K562 (cell line): Measurements from ENCODE around the gene KDM2A. TPM values are rescaled to one million over a fixed set of nuclear protein-coding genes. Genes with fewer than 3 reads are reported as not detected.

Source experiments
- ATAC-seq: fragments of 200-7000 bp; cut with Tn5 transposase; 3 replicates; pipeline ENCODE4 v1.9.1; 2020; ENCODE audit warnings: moderate library complexity
- BruUV-seq: library from RNA; stranded (reverse); fragments of 400-500 nt; replicated peaks from 2 replicates; lab custom pipeline; 2021; lab: Mats Ljungman, UMichigan
- CTCF ChIA-PET: fragments of 300-600 bp; formaldehyde crosslinking; extraction: SDS; loops from one replicate; lab custom pipeline; 2021; ENCODE audit warnings: low intra/inter-chr PET ratio; lab: Yijun Ruan, JAX
- POLR2A ChIA-PET: fragments of 300-600, 350-650 bp; sonication (Branson Sonifier 250); formaldehyde crosslinking; extraction: SDS; loops from one replicate; lab custom pipeline; 2021; ENCODE audit warnings: antibody characterized with exemption, inconsistent platforms; lab: Yijun Ruan, JAX
- DNase-seq, 4 experiments: peaks; one replicate each; pipeline versions ENCODE4 v3.0.0 to v3.0.0-alpha.2; 2011 to 2018; ENCODE audit warnings: low spot score in 3 of 4, mixed read lengths in 3 of 4; ENCODE audit errors: extremely low read depth in 1 of 4
- FAIRE-seq: peaks from 2 replicates; lab custom pipeline; 2011; peaks lifted over from hg19 to GRCh38; lab: Jason Lieb, UNC
- H2AFZ ChIP-seq: 2 replicates; pipeline ENCODE4 v1.6.0; 2011; ENCODE audit warnings: low read depth, low read length, control low read depth, inconsistent platforms
- H3K27ac ChIP-seq: fragments of 200-600 bp; 3 replicates; pipeline ENCODE4 v1.8.0; 2011; ENCODE audit warnings: low read depth, mild to moderate bottlenecking, control low read depth, inconsistent platforms, low read length, moderate library complexity, mixed read lengths; ENCODE audit errors: extremely low read depth
- H3K27me3 ChIP-seq, 2 experiments: fragments of 300-600 bp in 1 of 2; 2 replicates in 1 of 2; 3 replicates in 1 of 2; pipeline versions ENCODE4 v1.6.0 to v1.8.0; 2011; ENCODE audit warnings: inconsistent platforms in 2 of 2, low read length in 2 of 2, mild to moderate bottlenecking in 1 of 2, mixed read lengths in 1 of 2, moderate library complexity in 1 of 2; ENCODE audit not compliant: control insufficient read depth in 2 of 2, insufficient read depth in 2 of 2
- H3K36me3 ChIP-seq: fragments of 300-600 bp; 3 replicates; pipeline ENCODE4 v1.8.0; 2011; ENCODE audit warnings: mild to moderate bottlenecking, low read length, inconsistent platforms; ENCODE audit not compliant: control insufficient read depth, insufficient read depth
- H3K4me1 ChIP-seq, 2 experiments: fragments of 200-600 bp in 1 of 2; replicated peaks in 1 of 2; 2 replicates in 1 of 2; 3 replicates in 1 of 2; pipeline versions ENCODE4 v1.5.1 to v1.8.0; 2011; ENCODE audit warnings: inconsistent platforms in 2 of 2, low read length in 2 of 2, mild to moderate bottlenecking in 1 of 2, mixed read lengths in 1 of 2, moderate library complexity in 1 of 2; ENCODE audit not compliant: control insufficient read depth in 2 of 2, insufficient read depth in 2 of 2
- H3K4me2 ChIP-seq: 2 replicates; pipeline ENCODE4 v1.6.1; 2011; ENCODE audit warnings: low read length, control low read depth, inconsistent platforms, mixed read lengths; ENCODE audit not compliant: insufficient read depth
- H3K4me3 ChIP-seq: fragments of 200-600 bp; sonication (generic), shearing (Covaris generic); 2 replicates; pipeline ENCODE4 v1.5.1; 2016; ENCODE audit warnings: control low read depth, inconsistent platforms
- H3K79me2 ChIP-seq: fragments of 200-600 bp; 3 replicates; pipeline ENCODE4 v1.8.0; 2011; ENCODE audit warnings: low read length, inconsistent platforms; ENCODE audit not compliant: control insufficient read depth, insufficient read depth
- H3K9ac ChIP-seq, 2 experiments: 2 replicates each; pipeline versions ENCODE4 v1.6.0 to v1.6.1; 2011; ENCODE audit warnings: low read depth in 2 of 2, low read length in 2 of 2, control low read depth in 1 of 2, inconsistent platforms in 1 of 2, mild to moderate bottlenecking in 1 of 2, mixed read lengths in 1 of 2; ENCODE audit not compliant: insufficient read depth in 1 of 2
- H3K9me1 ChIP-seq: one replicate; pipeline ENCODE4 v1.6.0; 2011; ENCODE audit warnings: inconsistent platforms, mild to moderate bottlenecking, low read length, moderate library complexity; ENCODE audit not compliant: control insufficient read depth, insufficient read depth
- H3K9me3 ChIP-seq: replicated peaks from 2 replicates; pipeline ENCODE4 v1.5.1; 2011; ENCODE audit warnings: low read depth, low read length, inconsistent platforms; ENCODE audit not compliant: control insufficient read depth, insufficient read depth
- H4K20me1 ChIP-seq: replicated peaks from 2 replicates; pipeline ENCODE4 v1.6.1; 2011; ENCODE audit warnings: low read length, inconsistent platforms, mixed read lengths; ENCODE audit not compliant: control insufficient read depth, insufficient read depth
- GTF2E2 ChIP-seq: fragments of 200-800 bp; sonication (Bioruptor generic); IDR thresholded peaks from 2 replicates; pipeline ENCODE4 v1.6.1; 2016; ENCODE audit warnings: missing genetic modification characterization, missing compliant biosample characterization
- HNRNPL ChIP-seq: fragments of 200-400 bp; formaldehyde crosslinking; IDR thresholded peaks from 2 replicates; pipeline ENCODE4 v1.6.1; 2017; ENCODE audit warnings: low read depth, mild to moderate bottlenecking, low read length
- POLR2A ChIP-seq: fragments of 450-650 bp; conservative IDR thresholded peaks from 2 replicates; pipeline ENCODE4 v1.6.1; 2016
- POLR2G ChIP-seq: fragments of 200-400 bp; formaldehyde crosslinking; IDR thresholded peaks from 2 replicates; pipeline ENCODE4 v1.6.1; 2017; ENCODE audit warnings: low read depth, mild to moderate bottlenecking, antibody characterized with exemption, low read length, moderate library complexity
- RBM22 ChIP-seq: fragments of 200-400 bp; formaldehyde crosslinking; IDR thresholded peaks from 2 replicates; pipeline ENCODE4 v1.6.1; 2018; ENCODE audit warnings: low read length, low read depth; ENCODE audit not compliant: poor library complexity, severe bottlenecking
- ZNF12 ChIP-seq: sonication (generic); formaldehyde crosslinking; IDR thresholded peaks from 2 replicates; pipeline ENCODE4 v1.4.0; 2020; ENCODE audit warnings: mild to moderate bottlenecking, missing genetic modification reagents
- ZNF584 ChIP-seq: fragments of 200-800 bp; sonication (Bioruptor generic); IDR thresholded peaks from 2 replicates; pipeline ENCODE4 v1.6.1; 2016; ENCODE audit warnings: low read depth, mild to moderate bottlenecking, missing genetic modification characterization, missing compliant biosample characterization
- ZNF830 ChIP-seq: fragments of 250-450 bp; sonication (Bioruptor Pico); IDR thresholded peaks from 2 replicates; pipeline ENCODE4 v1.5.0; 2021; ENCODE audit warnings: mild to moderate bottlenecking
- WGBS: fragments of 100-300 bp; shearing (Covaris generic); methylation state at CpG from one replicate; pipeline ENCODE4 v1.1.6; 2016; ENCODE audit warnings: low coverage, mixed read lengths; ENCODE audit not compliant: insufficient coverage; ENCODE audit errors: missing lambda C conversion rate; 5-methylcytosine and 5-hydroxymethylcytosine counted together
- in situ Hi-C: fragments of 300-500 bp; cut with MboI; formaldehyde crosslinking; loops from 4 replicates; pipeline ENCODE4 v1.15.0; 2018; ENCODE audit warnings: inconsistent platforms, mixed read lengths
- intact Hi-C: fragments of 100-400 bp; cut with micrococcal nuclease; formaldehyde crosslinking; loops from 2 replicates; pipeline ENCODE4 v1.14.2; 2022
- polyA plus RNA-seq, 8 experiments: library from polyadenylated mRNA; depleted of rRNA in 4 of 8; stranded (reverse) in 5 of 8; unstranded in 3 of 8; fragments of >200 nt; fragmentation: Nextera tagmentation in 2 of 8; fragmentation: Illumina TruSeq in 1 of 8; extraction: Ambion mirVana in 2 of 8; extraction: Trizol in 1 of 8; gene quantifications; 2 replicates each; pipeline versions ENCODE4 v1.2.1 to v1.2.3, GENCODE V29; 2011 to 2014; ENCODE audit warnings: inconsistent platforms in 1 of 8, missing spikeins in 1 of 8
- total RNA-seq, 7 experiments: library from RNA; depleted of rRNA in 6 of 7; stranded (reverse); fragments of >200 nt in 6 of 7; fragmentation: Illumina TruSeq in 2 of 7; extraction: Trizol in 2 of 7; gene quantifications; 2 replicates each; pipeline versions ENCODE4 v1.2.1 to v1.2.3, GENCODE V29; 2011 to 2021; ENCODE audit warnings: low replicate concordance in 1 of 7
- TF ChIP-seq, protein P1 (sequence below): sonication (generic); formaldehyde crosslinking; IDR thresholded peaks from 2 replicates; pipeline ENCODE4 v1.8.1; 2023; ENCODE audit warnings: mild to moderate bottlenecking, missing genetic modification reagents
- TF ChIP-seq, protein P2 (sequence below), 2 experiments: IDR thresholded peaks; 2 replicates each; pipeline ENCODE4 v1.6.1; 2012; ENCODE audit warnings: improper control_type of control experiment in 2 of 2, low read depth in 2 of 2, low read length in 2 of 2, borderline replicate concordance in 1 of 2

The KDM2A gene
- total and polyA plus RNA-seq, 9 of the 15 experiments (the other 6 are each of a cell fraction or from before 2014, with no cell fraction given), result 5.0 to 39.3 (median 21.3) TPM

- TF ChIP-seq, protein P1, sequence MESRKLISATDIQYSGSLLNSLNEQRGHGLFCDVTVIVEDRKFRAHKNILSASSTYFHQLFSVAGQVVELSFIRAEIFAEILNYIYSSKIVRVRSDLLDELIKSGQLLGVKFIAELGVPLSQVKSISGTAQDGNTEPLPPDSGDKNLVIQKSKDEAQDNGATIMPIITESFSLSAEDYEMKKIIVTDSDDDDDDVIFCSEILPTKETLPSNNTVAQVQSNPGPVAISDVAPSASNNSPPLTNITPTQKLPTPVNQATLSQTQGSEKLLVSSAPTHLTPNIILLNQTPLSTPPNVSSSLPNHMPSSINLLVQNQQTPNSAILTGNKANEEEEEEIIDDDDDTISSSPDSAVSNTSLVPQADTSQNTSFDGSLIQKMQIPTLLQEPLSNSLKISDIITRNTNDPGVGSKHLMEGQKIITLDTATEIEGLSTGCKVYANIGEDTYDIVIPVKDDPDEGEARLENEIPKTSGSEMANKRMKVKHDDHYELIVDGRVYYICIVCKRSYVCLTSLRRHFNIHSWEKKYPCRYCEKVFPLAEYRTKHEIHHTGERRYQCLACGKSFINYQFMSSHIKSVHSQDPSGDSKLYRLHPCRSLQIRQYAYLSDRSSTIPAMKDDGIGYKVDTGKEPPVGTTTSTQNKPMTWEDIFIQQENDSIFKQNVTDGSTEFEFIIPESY (CRISPR knock-in tag), result peak; percentile 26; the same call in 1 of the 2 replicates
- TF ChIP-seq RBM22, result peak; percentile 75
- peak; percentile 69; the same call in 1 of the 2 replicates for TF ChIP-seq HNRNPL
- TF ChIP-seq ZNF12 (CRISPR knock-in tag), result no peak
Measured at GRCh38 chr11:67285541-67286498, 166.8 kb downstream of the KDM2A start (continued).

GRCh38 chr11:67286621-67287333 is 167.7 kb downstream of the KDM2A start:
- Histone ChIP-seq H4K20me1 (no peaks in the 10 kb centered on the region), H3K27me3 (no peaks in the 10 kb centered on the region), H3K9me1 (no peaks in the 10 kb centered on the region), H2AFZ (no peak overlapping the region), H3K36me3 (peaks cover 77% of the 10 kb centered on the region; the same call in 2 of the 3 replicates), H3K79me2 (peaks cover 15% of the 10 kb centered on the region), H3K9ac (peak overlapping the region in 1 of 2 experiments; percentile 95; a peak in 2 of 4 replicates), H3K9me3 (no peaks in the 10 kb centered on the region), H3K4me3 (no peak overlapping the region), H3K4me1 (peaks cover 15 to 61% of the 10 kb centered on the region in 2 experiments), H3K4me2 (no peak overlapping the region), H3K27ac (peak overlapping the region; percentile 93; the same call in 2 of the 3 replicates)
- intact Hi-C loops, result no loop called here
- ATAC-seq, result no peak
- WGBS, result 74% methylated on average over 8 of the region's 8 CpGs
- POLR2A ChIA-PET, result interaction anchor here (0.6 to 3.4 kb wide), 6 partner anchors 9 to 178 kb away, joined by 3 to 29 read pairs (median 4); no protein-coding TSS in a partner anchor
- in situ Hi-C loops, result no loop called here
- no TSS peak for BruUV-seq
- CTCF ChIA-PET, result no interaction called here
- no peak for DNase-seq
- no peak for FAIRE-seq
- TF ChIP-seq, protein P2, sequence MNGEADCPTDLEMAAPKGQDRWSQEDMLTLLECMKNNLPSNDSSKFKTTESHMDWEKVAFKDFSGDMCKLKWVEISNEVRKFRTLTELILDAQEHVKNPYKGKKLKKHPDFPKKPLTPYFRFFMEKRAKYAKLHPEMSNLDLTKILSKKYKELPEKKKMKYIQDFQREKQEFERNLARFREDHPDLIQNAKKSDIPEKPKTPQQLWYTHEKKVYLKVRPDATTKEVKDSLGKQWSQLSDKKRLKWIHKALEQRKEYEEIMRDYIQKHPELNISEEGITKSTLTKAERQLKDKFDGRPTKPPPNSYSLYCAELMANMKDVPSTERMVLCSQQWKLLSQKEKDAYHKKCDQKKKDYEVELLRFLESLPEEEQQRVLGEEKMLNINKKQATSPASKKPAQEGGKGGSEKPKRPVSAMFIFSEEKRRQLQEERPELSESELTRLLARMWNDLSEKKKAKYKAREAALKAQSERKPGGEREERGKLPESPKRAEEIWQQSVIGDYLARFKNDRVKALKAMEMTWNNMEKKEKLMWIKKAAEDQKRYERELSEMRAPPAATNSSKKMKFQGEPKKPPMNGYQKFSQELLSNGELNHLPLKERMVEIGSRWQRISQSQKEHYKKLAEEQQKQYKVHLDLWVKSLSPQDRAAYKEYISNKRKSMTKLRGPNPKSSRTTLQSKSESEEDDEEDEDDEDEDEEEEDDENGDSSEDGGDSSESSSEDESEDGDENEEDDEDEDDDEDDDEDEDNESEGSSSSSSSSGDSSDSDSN (IDR thresholded peaks at IDR 0.05; ENCODE audit: borderline replicate concordance in 1 of 2, low read depth in 2 of 2, low read length in 2 of 2), result no peak
- TF ChIP-seq POLR2G (peak; percentile 61), POLR2A (0 out of 2 replicates have a peak, but pooled peaks have one; percentile 13), ZNF584 (CRISPR knock-in tag) (no peak), GTF2E2 (no peak), ZNF830 (CRISPR knock-in tag) (0 out of 2 replicates have a peak, but pooled peaks have one; percentile 51)
